ENCODE data around the gene THAP12.

The THAP12 gene

DNA sequence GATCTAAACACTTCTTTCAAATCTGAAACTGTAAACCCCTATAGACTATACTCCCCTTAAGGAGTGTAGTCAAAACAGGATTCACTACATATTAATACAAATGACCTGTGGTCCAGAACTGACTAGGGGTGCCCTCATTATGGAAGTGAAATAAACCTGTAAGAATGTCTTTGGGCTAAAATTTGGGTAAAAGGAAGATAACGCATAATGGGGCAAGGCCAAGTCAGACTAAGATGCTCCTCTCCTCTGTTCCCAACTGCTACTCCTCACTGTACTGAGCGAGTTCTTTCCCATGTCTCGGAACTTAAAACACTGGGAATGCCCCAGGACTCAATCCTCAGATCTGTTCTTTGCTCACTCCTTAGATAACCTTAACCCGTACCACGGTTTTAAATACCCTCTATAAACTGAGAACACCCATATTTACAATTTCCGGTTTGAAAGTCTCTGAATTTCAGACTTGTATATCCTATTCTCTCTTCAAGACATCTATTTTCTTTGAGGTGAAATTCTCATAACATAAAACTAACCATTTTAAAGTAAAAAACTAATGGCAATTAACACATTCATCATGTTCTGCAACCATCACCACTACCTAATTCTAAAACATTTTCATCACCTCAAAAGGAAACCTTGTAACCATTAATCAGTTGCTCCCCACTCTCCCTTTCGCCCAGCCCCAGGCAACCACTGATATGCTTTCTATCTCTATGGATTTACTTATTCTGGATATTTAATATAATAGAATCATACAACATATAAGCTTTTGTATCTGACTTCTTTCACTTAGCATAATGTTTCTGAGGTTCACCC lies 4.0 kb downstream of the THAP12 start:
- no peak for DNase-seq

DNA sequence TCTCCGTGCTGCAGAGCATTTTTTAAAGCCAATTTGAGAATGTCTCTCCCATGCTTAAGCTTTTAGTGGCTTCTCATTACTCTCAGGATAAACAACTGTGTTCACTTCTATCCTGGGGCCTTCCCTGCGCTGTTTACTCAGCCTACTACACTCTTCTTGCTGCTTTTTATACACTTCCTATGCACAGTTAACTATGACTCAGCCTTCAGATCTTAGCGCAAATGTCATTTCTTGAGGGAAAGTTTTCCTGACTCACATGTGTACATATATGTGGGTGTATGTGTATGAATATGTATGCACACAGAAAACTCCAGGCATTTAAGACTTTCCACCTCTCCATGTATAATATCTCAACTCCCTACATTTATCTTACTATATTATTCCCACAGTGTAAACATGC lies 9.8 kb downstream of the THAP12 start:
- DNase-seq = peak; percentile 6

DNA sequence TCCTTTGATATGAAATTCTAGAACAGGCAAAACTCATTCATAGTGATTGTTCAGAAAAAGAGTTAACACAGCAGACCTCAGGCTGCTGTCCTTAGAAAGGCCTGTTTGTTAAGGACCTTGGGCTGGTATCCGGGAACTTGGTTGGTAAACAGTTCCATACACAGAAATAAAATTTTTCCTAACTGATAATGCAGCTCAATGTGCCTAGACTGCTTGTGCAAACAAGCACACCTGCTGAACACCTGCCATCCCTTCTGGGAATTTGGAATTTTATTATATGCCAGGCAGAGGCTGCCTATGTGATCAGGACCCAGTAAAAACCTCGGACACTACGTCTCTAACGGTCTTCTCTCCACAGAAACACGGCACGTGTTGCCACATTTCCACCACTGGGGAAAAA lies 11.5 kb downstream of the THAP12 start:
- no peak for DNase-seq

DNA sequence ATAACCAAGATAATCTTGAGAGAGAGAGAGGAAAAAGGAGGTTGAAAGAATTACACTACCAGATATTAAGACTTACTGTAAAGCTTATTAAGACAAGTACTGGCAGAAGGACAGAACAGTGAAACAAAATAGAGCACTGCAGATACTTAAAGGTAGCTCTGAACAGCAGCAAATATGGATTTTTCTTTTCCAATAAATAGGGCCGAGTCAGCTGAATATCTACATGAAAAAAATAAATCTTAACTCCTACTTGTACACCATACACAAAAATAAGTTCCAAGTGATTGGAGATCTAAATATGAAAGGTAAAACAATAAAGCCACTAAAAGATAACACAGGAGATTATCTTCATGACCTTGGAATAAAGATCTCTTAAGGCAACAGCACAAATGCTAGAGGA lies 12.4 kb downstream of the THAP12 start:
- DNase-seq = no peak

DNA sequence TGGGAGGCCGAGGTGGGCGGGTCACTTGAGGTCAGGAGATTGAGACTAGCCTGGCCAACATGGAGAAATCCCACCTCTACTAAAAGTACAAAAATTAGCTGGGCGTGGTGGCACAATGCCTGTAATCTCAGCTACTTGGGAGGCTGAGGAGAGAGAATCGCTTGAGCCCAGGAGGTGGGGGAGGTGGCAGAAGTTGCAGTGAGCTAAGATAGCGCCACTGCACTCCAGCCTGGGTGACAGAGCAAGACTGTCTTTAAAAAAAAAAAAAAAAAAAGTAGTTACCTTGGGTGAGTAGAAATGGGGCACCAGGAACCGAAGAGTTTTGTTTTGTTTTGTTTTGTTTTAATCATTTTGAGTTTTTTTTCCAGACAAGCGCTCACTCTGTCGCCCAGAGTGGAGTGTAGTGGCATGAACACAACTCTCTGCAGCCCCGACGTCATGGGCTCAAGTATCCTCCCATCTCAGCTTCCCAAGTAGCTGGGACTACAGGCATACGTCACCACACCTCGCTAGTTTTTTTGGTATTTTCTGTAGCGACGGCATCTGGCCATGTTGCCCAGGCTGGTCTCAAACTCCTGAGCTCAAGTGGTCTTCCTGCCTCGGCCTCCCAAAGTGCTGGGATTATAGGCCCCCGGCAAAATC lies 15.8 kb downstream of the THAP12 start:
- no peak for DNase-seq

DNA sequence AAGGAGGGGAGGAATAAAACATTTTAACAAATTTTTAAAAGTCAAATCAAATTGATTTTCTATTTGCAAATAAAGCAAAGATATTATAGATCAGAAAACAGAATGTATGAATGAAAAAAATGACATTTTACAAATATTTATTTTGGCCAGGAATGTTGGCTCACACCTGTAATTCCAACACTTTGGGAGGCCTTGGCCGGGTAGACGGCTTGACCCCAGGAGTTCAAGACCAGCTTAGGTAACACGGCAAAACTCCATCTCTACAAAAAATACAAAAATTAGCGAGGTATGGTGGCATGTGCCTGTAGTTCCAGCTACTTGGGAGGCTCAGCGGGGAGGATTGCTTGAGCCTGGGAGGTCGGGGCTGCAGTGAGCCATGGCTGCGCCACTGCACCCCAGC lies 18.2 kb downstream of the THAP12 start:
- DNase-seq = no peak

DNA sequence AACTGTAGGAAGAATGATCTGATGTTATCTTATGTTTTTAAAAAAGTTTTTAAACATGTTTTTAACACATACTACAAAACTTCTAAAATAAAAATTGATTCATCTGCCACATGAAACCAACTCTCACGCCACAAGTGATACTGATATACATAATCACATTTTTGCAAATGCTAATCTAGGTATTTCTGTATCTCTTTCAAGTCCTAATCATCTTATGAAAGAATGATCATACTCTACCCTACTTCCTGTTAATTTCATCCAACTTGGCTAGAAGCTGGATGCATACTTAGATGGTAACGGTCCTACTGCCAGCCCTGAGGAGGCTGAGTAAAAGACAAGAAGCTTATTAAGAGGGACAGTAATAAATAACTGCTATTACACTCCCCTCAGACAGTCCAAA lies 19.2 kb downstream of the THAP12 start:
- DNase-seq = no peak

DNA sequence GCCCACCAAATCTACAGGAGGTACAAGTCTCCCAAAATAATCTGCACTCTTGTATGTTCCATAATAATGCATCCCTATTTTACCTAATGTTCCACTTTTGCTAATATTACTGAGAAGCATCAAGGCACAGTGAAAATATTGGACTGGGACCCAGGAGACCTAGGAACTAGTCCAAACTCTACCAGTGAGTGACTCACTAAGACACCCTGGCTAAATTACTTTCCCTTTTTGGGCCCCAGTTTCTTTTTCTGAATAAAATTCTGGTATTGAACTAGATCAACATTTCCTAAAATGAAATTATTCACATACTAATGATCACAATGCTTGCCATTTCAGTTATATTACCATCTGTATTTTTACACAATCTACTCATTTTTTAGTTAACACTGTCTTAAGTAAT lies 19.6 kb downstream of the THAP12 start:
- no peak for DNase-seq

DNA sequence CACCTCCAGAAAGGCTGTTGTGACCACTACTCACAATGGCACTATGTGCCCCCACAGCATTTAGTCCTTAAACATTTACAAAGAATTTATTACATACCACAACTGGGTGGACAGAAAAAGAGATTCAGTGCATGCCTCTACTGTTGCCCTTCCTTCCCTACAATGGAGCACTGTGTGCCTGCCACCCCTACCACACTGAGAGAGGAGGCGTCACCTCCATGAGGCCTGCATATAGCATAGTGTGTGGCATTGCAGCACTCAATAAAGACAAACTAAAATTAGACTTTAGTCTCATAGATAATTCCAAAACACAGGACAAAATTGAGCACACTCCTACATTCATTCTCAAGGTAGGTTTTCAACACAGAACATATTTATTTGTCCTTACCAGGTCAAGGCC lies 25.8 kb downstream of the THAP12 start:
- DNase-seq = no peak

DNA sequence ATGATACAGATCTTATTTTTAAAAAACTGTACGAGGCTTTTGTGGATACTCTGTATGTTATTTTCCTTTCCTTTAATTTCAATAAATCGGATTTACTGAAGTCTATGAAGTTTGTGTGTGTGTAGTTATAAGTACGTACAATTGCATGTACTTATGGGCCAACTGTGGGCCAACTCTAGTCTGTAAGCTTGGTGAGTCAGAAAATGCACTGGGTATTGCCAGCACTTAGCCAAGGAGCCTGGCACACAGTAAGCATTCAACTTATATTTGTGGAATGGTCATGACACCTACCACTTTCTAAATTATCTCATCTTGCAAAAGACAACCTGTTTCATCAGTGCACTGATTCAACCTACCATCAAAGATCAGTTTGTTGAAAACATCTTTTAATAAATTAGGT lies 32.6 kb downstream of the THAP12 start:
- DNase-seq = no peak

DNA sequence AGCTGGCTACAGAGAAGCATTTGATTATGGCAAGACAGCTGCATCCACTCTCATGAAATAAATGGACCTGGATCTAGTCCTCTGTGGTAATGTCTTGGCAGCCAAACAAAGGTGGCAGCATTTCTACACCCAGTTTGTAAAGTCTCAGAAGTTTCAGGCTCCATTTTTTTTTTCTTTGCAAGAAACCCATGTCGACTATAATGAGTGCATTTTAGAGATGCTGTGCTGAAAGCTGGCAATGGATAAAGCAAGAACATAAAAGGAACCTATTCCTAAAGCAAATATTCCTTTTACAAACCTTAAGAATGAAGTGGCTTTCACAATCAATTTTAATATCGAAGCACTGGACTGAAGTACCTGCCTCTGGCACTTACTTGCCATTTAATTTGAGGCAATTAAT lies 33.5 kb downstream of the THAP12 start:
- no peak for DNase-seq

DNA sequence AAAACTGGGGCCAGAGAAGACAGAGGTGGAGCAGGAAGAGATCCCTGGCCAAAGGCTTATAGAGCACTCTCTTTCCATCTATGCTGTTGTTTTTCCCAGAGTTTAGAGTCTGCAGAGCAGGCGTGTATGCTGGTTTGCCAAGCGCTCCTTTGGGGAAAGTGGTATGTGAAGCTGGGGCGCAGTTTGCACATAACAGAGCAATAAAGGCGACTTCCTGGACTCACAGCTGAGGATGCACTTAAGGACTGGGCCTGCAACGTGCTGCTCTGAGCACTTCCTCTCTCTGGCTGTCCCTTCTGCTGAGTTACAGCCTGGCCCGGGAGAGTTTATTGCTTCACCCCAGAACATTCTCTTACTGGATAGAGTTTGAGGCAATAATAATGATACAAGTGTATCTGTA lies 41.7 kb downstream of the THAP12 start:
- no peak for DNase-seq

DNA sequence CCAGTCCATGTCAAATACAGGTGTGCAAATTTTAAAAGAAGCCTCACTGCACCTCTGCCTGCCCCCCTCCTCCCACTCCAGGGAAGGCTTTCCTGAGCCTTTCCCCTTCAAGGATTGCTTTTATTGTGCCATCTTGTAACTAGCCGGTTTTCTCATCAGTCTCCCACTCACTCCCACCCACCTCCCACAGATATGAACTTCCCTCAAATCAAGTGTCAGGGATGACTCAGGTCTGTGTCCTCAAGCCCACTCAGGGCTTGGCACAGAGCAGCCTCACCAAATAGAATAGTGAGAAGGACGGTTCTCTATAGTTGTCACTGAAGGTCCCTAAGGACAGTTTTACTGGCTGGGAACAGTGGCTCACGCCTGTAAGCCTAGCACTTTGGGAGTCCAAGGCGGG lies 43.0 kb downstream of the THAP12 start:
- DNase-seq = no peak

DNA sequence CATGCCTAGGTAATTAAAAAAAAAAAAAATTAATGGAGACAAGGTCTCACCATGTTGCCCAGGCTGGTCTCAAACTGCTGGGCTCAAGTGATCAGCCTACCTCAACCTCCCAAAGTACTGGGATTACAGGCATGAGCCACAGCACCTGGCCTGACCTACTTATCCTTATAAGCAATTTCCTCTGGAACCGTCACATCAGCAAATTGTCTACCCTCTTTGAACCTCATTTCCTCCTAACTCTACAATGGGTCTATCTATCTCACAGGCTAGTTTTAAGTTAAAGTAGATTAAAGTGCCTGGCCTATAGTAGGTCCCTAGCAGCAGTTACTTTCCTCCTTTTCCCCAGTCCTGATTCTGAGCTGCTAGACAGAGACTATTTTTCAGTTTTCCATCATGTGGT lies 43.5 kb downstream of the THAP12 start:
- no peak for DNase-seq

DNA sequence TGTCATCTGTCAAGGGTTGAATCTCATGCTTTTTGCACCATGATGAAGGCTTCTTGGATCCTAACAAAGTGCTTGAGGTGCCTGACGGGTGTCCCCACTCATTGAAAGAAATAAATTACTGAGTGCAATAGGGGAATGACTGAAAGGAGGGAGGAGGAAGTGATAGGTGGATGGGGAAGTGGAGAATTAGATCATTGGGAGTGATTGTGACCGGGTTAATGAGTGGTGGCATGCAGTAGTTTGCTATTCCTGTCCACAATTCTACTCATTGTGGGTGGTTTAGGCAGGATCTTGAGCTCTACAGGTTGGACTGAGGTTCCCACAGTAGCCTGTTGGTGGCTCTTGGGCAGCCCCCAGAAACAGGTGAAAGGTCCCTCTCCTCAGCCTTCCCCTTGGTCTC lies 44.3 kb downstream of the THAP12 start:
- DNase-seq = no peak

DNA sequence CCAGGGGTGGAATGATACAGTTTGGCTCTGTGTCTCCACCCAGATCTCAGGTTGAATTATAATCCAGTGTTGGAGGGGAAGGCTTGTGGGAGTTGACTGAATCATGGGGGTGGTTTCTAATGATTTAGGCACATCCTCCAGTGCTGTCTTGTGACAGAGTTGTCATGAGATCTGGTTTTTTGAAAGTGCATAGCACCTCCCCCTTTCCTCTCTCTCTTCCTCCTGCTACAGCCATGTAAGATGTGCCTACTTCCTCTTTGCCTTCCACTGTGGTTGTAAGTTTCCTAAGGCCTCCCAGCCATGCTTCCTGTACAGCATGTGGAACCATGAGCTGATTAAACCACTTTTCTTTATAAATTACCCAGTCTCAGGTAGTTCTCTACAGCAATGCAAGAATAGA lies 45.1 kb downstream of the THAP12 start:
- no peak for DNase-seq

DNA sequence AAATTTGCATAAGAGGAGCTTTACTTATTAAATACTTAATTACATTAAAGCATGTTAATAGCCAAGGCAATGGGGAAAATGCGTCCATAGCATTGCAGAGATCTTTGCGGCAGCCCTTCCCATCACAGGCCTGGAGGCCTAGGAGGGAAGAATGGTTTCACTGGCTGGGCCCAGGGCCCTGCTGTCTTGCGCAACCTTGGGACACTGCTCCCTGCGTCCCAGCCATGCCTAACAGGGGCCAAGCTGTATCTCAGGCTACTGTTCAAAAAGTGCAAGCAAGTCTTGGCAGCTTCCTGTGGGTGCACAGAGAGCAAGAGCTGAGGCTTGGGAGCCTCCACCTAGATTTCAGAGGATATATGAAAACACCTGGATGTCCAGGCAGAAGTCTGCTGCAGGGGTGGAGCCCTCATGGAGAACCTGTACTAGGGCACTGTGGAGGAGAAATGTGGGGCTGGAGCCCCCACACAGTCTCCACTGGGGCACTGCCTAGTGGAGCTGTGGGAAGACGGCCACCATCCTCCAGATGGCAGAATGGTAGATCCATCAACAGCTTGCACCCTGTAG lies 46.0 kb downstream of the THAP12 start:
- DNase-seq = no peak

DNA sequence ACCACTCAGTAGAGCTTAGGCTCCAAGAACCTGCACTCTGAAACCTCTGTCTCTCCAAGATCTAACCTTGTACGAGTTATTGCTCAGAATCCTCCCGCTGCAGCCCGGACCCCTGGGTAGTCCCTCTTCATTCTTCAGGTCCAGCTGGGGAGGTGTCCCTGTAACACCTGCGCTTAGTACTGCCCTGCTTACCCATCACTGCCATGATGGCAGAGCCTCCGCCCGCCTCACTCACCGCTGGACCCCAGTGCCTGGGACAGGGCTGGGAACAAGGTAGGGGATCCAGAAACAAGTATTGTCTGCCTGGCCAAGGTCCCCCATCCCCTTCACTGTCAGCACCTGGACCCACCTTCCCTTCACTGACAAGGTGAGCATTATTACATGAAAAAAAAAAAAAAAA lies 50.3 kb downstream of the THAP12 start:
- DNase-seq = no peak

DNA sequence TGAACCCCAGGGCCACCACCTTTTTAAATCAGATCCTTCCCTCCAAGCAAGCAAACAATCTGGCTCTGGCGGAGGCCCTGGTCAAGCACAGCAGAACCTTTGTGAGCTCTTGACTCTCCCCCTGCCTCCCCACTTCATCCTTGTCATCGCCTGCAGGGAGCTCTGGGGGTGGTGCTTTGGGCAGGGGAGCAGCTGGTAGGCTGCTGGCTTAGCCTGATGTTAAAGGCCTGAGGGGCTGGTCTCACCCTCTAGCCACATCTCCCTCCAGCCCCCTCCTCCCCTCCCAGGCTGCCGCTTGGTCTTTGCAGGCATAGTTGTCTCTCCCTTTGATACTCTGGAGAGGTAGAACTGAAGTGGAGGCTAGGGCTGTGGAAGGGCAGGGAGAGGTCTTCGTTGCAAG lies 50.9 kb downstream of the THAP12 start:
- DNase-seq = no peak

DNA sequence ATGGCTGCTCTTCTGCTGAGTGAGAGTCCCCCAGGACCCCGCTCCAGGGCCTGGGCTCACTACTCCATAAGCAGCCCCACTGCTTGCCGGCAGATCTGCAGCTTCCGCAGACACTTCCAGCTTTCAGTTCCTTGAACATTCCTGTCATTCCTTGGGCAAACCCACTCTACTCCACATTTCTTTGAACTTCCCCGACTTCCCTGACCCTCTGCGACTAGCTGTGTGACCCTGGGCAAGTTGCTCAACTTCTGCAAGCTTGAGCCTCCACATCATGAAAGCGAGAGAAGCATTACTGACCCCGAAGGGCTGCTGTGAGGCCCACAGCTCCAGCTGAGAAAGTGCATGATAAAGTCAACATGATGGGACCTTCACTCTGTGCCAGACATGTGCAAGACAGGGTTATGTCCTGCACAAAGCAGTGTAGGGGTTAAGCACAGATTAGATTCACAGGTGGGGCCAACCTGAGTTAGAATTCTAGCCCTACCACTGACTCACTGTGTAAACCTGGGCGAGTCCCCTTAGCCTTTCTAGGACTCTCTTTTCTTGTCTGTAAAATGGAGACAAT lies 51.8 kb downstream of the THAP12 start:
- DNase-seq = no peak

DNA sequence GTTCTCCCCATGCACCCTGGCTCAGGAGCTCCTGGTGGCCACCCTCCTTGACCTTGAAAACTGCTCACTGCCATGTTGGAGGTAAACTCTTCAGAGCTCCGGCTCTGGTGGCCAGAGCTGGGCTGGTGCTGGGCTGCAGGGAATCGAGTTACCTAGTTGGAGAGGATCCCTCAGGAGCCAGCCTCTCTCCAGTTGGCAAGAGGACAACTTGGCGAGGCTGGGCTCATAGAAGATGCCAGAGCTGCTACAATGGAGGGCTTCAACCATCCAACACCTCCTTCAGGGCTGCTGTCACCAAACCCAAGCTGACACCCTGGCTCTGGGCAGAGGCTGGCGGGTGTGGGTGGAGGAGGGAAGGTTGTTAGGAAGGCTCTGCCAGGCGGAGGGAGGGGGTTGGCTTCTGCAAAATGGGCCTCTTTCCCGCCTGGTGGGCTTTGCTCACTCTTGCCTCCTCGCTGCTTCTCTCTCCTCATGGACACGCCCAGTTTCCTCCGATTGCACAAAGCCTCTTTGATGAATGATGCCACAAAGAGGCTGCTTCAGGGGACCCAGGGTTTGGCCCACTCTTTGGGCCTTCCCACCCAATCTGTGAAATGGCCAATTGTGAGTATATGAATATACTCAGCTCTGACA lies 53.1 kb downstream of the THAP12 start:
- DNase-seq = no peak

DNA sequence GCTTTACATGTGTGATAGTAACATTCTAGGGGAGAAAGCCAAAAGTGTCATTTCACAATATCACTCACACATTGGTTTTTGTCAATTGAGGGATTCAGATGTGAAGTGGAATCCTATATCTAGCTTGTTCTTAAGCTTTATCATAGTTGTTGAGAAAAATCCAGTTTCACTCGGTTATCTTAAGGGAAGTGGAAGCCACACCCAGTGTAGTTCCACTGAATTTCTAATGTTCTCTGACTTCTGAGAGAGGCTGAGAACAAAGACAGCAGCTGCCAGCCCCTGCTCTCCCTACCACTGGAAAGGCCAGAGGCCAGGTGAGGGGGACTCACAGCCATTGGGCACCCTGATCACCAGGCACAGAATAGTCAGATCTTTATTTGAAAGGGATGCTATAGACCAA lies 53.7 kb downstream of the THAP12 start:
- no peak for DNase-seq

DNA sequence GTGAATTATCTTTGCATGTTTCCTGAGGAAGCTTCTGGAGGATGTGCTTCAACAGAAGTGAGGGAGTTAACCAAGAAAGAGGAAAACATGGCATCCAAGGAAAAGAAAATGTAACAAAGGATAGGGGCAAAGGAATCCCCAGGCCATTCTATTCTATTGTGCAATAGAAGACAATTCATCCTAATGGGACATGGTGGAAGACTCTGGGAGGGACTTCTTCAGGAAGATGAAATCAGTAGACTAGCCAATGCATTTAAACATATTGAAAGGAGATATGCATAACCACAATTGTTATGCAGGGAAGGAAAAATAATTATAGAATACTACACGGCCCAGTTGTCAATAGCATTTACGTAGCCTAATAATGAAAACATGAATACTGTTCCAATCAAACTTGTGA lies 55.7 kb downstream of the THAP12 start:
- DNase-seq = no peak

DNA sequence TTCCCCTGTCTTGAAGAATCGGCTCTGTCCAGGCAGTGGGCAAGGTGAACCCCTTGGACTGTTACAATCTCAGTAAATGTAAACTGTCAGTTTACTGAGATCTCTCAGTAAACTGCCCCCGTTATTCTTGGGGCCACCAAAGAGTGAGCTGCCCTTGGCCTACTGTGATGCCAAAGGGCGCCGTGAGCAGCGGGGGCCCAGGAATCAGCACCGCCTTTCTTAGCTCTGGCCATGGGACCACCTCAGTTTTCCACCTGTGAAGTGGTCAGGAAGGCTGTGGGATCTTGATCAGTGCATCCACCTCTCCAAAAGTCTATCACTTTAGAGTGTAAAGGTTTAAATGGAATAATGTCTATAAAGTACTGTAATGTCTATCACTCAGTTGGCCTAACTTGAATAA lies 57.1 kb downstream of the THAP12 start:
- DNase-seq = no peak

Measured in stimulated activated naive CD4-positive, alpha-beta T cell treated with Interleukin-2 at 50 U/mL for 16 hours (primary cell).